Measurements from ENCODE around the gene GSTM3.
"Not testable (repeated sequence)": the region's sequence is repeated elsewhere in the genome, so short reads cannot be mapped to it uniquely, and the experiment has no call there.

- TF ChIP-seq MAX, CTCF (IDR thresholded peaks at IDR 0.05; ENCODE audit: low read depth, low read length): not testable (repeated sequence)
These were observed 31.0 kb downstream of the GSTM3 start for GRCh38 chr1:109709822-109710221.

All from NB4 (cell line).